Measurements from ENCODE around the gene TMEM61.

- TF ChIP-seq POLR2A (IDR thresholded peaks at IDR 0.05) (no peak), EP300 (IDR thresholded peaks at IDR 0.05) (no peak)
- TF ChIP-seq, protein P1, sequence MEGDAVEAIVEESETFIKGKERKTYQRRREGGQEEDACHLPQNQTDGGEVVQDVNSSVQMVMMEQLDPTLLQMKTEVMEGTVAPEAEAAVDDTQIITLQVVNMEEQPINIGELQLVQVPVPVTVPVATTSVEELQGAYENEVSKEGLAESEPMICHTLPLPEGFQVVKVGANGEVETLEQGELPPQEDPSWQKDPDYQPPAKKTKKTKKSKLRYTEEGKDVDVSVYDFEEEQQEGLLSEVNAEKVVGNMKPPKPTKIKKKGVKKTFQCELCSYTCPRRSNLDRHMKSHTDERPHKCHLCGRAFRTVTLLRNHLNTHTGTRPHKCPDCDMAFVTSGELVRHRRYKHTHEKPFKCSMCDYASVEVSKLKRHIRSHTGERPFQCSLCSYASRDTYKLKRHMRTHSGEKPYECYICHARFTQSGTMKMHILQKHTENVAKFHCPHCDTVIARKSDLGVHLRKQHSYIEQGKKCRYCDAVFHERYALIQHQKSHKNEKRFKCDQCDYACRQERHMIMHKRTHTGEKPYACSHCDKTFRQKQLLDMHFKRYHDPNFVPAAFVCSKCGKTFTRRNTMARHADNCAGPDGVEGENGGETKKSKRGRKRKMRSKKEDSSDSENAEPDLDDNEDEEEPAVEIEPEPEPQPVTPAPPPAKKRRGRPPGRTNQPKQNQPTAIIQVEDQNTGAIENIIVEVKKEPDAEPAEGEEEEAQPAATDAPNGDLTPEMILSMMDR (IDR thresholded peaks at IDR 0.05), result no peak
Measured at GRCh38 chr1:54986533-54986932, 6.1 kb downstream of the TMEM61 start.

Measured in stomach (tissue), 4 donors.